ENCODE measurements around the gene MMADHC. TPM values are rescaled to one million over a fixed set of nuclear protein-coding genes. Genes with fewer than 3 reads are reported as not detected.

Gene MMADHC
- total and polyA plus RNA-seq, 2 of the 13 experiments (the other 11 are each of a cell fraction or from before 2014, with no cell fraction given), result 90.2 to 210 TPM

DNA sequence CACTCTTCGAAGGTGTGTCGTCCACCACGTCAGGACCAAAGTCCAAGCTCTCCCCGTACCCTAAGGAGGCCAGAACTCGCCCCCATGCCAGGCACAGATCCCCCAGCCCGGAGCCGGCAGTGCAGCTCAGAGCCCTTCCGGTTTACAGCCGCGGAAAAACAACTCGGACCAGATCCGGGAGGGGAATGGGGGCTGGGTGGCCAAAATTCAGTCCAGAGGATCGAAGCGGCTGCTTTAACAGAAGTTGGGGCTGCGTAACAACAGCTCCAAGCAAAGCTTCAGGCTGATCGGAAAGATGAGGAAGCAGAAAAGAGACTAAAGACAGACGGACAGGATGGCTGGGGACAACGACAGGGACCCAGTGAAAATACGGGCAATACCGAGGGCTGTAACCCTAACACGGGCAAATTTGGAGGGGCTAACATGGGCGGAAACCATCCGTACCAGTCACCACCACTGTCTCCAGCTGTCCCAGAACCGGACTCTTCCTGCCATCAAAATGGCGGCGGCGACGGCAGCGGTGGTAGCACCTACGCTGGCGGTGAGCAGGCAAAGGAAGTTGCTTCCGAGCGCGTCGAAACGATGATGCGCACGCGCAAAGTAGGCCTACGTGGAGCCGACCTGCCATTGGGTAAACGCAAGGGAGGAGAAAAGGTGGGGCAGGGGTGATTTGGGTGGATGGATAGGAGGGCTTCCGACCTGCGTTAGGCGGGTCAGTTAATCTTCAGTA lies at the start of gene MMADHC (continued):
- TF ChIP-seq, protein P1, sequence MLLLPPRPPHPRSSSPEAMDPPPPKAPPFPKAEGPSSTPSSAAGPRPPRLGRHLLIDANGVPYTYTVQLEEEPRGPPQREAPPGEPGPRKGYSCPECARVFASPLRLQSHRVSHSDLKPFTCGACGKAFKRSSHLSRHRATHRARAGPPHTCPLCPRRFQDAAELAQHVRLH (CRISPR knock-in tag; IDR thresholded peaks at IDR 0.05; ENCODE audit: borderline replicate concordance, low read depth), result peak; percentile 65; the same call in 1 of the 2 replicates
- TF ChIP-seq, protein P2, sequence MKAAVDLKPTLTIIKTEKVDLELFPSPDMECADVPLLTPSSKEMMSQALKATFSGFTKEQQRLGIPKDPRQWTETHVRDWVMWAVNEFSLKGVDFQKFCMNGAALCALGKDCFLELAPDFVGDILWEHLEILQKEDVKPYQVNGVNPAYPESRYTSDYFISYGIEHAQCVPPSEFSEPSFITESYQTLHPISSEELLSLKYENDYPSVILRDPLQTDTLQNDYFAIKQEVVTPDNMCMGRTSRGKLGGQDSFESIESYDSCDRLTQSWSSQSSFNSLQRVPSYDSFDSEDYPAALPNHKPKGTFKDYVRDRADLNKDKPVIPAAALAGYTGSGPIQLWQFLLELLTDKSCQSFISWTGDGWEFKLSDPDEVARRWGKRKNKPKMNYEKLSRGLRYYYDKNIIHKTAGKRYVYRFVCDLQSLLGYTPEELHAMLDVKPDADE (CRISPR knock-in tag; IDR thresholded peaks at IDR 0.05), result no peak
- TF ChIP-seq, protein P3, sequence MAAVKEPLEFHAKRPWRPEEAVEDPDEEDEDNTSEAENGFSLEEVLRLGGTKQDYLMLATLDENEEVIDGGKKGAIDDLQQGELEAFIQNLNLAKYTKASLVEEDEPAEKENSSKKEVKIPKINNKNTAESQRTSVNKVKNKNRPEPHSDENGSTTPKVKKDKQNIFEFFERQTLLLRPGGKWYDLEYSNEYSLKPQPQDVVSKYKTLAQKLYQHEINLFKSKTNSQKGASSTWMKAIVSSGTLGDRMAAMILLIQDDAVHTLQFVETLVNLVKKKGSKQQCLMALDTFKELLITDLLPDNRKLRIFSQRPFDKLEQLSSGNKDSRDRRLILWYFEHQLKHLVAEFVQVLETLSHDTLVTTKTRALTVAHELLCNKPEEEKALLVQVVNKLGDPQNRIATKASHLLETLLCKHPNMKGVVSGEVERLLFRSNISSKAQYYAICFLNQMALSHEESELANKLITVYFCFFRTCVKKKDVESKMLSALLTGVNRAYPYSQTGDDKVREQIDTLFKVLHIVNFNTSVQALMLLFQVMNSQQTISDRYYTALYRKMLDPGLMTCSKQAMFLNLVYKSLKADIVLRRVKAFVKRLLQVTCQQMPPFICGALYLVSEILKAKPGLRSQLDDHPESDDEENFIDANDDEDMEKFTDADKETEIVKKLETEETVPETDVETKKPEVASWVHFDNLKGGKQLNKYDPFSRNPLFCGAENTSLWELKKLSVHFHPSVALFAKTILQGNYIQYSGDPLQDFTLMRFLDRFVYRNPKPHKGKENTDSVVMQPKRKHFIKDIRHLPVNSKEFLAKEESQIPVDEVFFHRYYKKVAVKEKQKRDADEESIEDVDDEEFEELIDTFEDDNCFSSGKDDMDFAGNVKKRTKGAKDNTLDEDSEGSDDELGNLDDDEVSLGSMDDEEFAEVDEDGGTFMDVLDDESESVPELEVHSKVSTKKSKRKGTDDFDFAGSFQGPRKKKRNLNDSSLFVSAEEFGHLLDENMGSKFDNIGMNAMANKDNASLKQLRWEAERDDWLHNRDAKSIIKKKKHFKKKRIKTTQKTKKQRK (IDR thresholded peaks at IDR 0.05; ENCODE audit: low read length), result no peak
- no peak for TF ChIP-seq EHMT2 (IDR thresholded peaks at IDR 0.05; ENCODE audit: borderline replicate concordance, low read depth, low read length)
- TF ChIP-seq ATAD3A (CRISPR knock-in tag; IDR thresholded peaks at IDR 0.05), result no peak
- peak; percentile 25; the same call in 1 of the 2 replicates for TF ChIP-seq ZNF234 (CRISPR knock-in tag; conservative IDR thresholded peaks at IDR 0.05)
- TF ChIP-seq KMT2A (CRISPR knock-in tag; IDR thresholded peaks at IDR 0.05), result peak; percentile 90
- TF ChIP-seq NR2C2 (CRISPR knock-in tag; IDR thresholded peaks at IDR 0.05; ENCODE audit: borderline replicate concordance), result peak; percentile 88
- TF ChIP-seq ZNF326 (CRISPR knock-in tag; IDR thresholded peaks at IDR 0.05; ENCODE audit: borderline replicate concordance), result no peak
- TF ChIP-seq, protein P4, sequence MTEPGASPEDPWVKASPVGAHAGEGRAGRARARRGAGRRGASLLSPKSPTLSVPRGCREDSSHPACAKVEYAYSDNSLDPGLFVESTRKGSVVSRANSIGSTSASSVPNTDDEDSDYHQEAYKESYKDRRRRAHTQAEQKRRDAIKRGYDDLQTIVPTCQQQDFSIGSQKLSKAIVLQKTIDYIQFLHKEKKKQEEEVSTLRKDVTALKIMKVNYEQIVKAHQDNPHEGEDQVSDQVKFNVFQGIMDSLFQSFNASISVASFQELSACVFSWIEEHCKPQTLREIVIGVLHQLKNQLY (CRISPR knock-in tag; IDR thresholded peaks at IDR 0.05), result peak; percentile 29; the same call in 1 of the 2 replicates
- TF ChIP-seq DNMT1 (CRISPR knock-in tag; IDR thresholded peaks at IDR 0.05), result no peak
- TF ChIP-seq, protein P5, sequence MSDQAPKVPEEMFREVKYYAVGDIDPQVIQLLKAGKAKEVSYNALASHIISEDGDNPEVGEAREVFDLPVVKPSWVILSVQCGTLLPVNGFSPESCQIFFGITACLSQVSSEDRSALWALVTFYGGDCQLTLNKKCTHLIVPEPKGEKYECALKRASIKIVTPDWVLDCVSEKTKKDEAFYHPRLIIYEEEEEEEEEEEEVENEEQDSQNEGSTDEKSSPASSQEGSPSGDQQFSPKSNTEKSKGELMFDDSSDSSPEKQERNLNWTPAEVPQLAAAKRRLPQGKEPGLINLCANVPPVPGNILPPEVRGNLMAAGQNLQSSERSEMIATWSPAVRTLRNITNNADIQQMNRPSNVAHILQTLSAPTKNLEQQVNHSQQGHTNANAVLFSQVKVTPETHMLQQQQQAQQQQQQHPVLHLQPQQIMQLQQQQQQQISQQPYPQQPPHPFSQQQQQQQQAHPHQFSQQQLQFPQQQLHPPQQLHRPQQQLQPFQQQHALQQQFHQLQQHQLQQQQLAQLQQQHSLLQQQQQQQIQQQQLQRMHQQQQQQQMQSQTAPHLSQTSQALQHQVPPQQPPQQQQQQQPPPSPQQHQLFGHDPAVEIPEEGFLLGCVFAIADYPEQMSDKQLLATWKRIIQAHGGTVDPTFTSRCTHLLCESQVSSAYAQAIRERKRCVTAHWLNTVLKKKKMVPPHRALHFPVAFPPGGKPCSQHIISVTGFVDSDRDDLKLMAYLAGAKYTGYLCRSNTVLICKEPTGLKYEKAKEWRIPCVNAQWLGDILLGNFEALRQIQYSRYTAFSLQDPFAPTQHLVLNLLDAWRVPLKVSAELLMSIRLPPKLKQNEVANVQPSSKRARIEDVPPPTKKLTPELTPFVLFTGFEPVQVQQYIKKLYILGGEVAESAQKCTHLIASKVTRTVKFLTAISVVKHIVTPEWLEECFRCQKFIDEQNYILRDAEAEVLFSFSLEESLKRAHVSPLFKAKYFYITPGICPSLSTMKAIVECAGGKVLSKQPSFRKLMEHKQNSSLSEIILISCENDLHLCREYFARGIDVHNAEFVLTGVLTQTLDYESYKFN (CRISPR knock-in tag; conservative IDR thresholded peaks at IDR 0.05), result peak; percentile 83
- TF ChIP-seq, protein P6, sequence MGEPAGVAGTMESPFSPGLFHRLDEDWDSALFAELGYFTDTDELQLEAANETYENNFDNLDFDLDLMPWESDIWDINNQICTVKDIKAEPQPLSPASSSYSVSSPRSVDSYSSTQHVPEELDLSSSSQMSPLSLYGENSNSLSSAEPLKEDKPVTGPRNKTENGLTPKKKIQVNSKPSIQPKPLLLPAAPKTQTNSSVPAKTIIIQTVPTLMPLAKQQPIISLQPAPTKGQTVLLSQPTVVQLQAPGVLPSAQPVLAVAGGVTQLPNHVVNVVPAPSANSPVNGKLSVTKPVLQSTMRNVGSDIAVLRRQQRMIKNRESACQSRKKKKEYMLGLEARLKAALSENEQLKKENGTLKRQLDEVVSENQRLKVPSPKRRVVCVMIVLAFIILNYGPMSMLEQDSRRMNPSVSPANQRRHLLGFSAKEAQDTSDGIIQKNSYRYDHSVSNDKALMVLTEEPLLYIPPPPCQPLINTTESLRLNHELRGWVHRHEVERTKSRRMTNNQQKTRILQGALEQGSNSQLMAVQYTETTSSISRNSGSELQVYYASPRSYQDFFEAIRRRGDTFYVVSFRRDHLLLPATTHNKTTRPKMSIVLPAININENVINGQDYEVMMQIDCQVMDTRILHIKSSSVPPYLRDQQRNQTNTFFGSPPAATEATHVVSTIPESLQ (CRISPR knock-in tag; conservative IDR thresholded peaks at IDR 0.05), result peak; percentile 15
- TF ChIP-seq TBL1XR1 (IDR thresholded peaks at IDR 0.05; ENCODE audit: borderline replicate concordance, low read length, partially characterized antibody), result peak; percentile 3
- peak; percentile 87 for TF ChIP-seq SAP130 (CRISPR knock-in tag; IDR thresholded peaks at IDR 0.05; ENCODE audit: low read depth)
- no peak; the same call in 1 of the 2 replicates for TF ChIP-seq KLF15 (CRISPR knock-in tag; IDR thresholded peaks at IDR 0.05; ENCODE audit: borderline replicate concordance)

Data from HepG2 (cell line).